Measurements from ENCODE around the gene DIDO1.

- TF ChIP-seq POLR2A (IDR thresholded peaks at IDR 0.05) (no peak), CTCF (IDR thresholded peaks at IDR 0.05) (no peak)
These were observed 13.2 kb downstream of the DIDO1 start for GRCh38 chr20:62913043-62913630.
